Measurements from ENCODE around the gene TNNT1. TPM values are rescaled to one million over a fixed set of nuclear protein-coding genes. Genes with fewer than 3 reads are reported as not detected.
A peak's percentile ranks its signal among the peaks of the same experiment; 100 is the strongest.

The TNNT1 gene
- total RNA-seq, 1 donor from 2014 or later = 1.2 TPM

- no peaks in the 10 kb centered on the region for H3K36me3 ChIP-seq
- intact Hi-C loops (cut with DNase I) = no loop called here
- H3K4me1 ChIP-seq = no peaks in the 10 kb centered on the region
- DNase-seq = no peak
- H3K27ac ChIP-seq = no peak overlapping the region
- TF ChIP-seq CTCF (IDR thresholded peaks at IDR 0.05) = no peak
- H3K4me3 ChIP-seq = no peak overlapping the region
- no peaks in the 10 kb centered on the region for H3K9me3 ChIP-seq
- peaks cover 26% of the 10 kb centered on the region for H3K27me3 ChIP-seq
- peak; percentile 43 for ATAC-seq
These were observed 15.2 kb downstream of the TNNT1 start for GRCh38 chr19:55133639-55134444.

GRCh38 chr19:55132453-55133129, 16.4 kb downstream of the TNNT1 start:
- Histone ChIP-seq H3K27me3 (peaks cover 26% of the 10 kb centered on the region), H3K4me1 (no peaks in the 10 kb centered on the region), H3K36me3 (no peaks in the 10 kb centered on the region), H3K27ac (no peak overlapping the region), H3K9me3 (no peaks in the 10 kb centered on the region), H3K4me3 (no peak overlapping the region)
- ATAC-seq (peak; percentile 52), DNase-seq (no peak)
- intact Hi-C loops (cut with DNase I) = no loop called here
- TF ChIP-seq CTCF (IDR thresholded peaks at IDR 0.05) = no peak

DNA sequence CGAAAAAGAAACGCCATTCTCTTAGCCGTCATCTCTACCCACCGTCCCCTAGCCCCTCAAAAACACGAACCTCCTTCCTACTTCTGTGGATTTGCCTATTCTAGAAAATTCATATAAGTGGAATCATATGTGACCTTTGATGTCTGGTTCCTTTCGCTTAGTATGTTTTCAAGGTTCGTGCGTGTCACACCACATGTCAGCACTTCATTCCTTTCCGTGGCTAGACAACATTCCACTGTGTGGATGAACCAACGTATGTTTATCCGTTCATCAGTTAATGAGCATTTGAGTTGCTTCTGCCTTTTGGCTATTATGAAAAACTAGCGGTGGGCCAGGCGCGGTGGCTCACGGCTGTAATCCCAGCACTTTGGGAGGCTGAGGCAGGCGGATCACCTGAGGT, 17.6 kb downstream of the TNNT1 start:
- ATAC-seq (no peak), DNase-seq (no peak)
- H3K9me3 ChIP-seq = no peaks in the 10 kb centered on the region
- no peaks in the 10 kb centered on the region for H3K36me3 ChIP-seq
- H3K4me3 ChIP-seq = no peak overlapping the region
- peaks cover 26% of the 10 kb centered on the region for H3K27me3 ChIP-seq
- no peak for TF ChIP-seq CTCF (IDR thresholded peaks at IDR 0.05)
- H3K27ac ChIP-seq = no peak overlapping the region
- no peaks in the 10 kb centered on the region for H3K4me1 ChIP-seq
- intact Hi-C loops (cut with DNase I) = no loop called here

GRCh38 chr19:55119053-55119452, 30.0 kb downstream of the TNNT1 start:
- no peaks in the 10 kb centered on the region for H3K9me3 ChIP-seq
- intact Hi-C loops (cut with DNase I) = no loop called here
- ATAC-seq = no peak
- peak overlapping the region; percentile 68 for H3K4me3 ChIP-seq
- no peak overlapping the region for H3K27ac ChIP-seq
- no peak for DNase-seq
- H3K36me3 ChIP-seq = no peaks in the 10 kb centered on the region
- H3K27me3 ChIP-seq = peaks cover 3% of the 10 kb centered on the region
- TF ChIP-seq CTCF (IDR thresholded peaks at IDR 0.05) = no peak
- H3K4me1 ChIP-seq = peaks cover 30% of the 10 kb centered on the region

GRCh38 chr19:55118401-55118991, 30.5 kb downstream of the TNNT1 start:
- intact Hi-C loops (cut with DNase I) = no loop called here
- no peaks in the 10 kb centered on the region for H3K36me3 ChIP-seq
- H3K9me3 ChIP-seq = no peaks in the 10 kb centered on the region
- TF ChIP-seq CTCF (IDR thresholded peaks at IDR 0.05) = no peak
- ATAC-seq (peak; percentile 37), DNase-seq (peak; percentile 77)
- H3K27me3 ChIP-seq = no peaks in the 10 kb centered on the region
- H3K27ac ChIP-seq = peak overlapping the region; percentile 75
- peak overlapping the region; percentile 68 for H3K4me3 ChIP-seq
- H3K4me1 ChIP-seq = peaks cover 30% of the 10 kb centered on the region
